Esophagus mucosa (tissue), 1 donor: ENCODE data around the gene NCAPD2. TPM values are rescaled to one million over a fixed set of nuclear protein-coding genes. Genes with fewer than 3 reads are reported as not detected.
"Not testable (repeated sequence)": the region's sequence is repeated elsewhere in the genome, so short reads cannot be mapped to it uniquely, and the experiment has no call there.

Source experiments
- ATAC-seq: fragments of 200-7000 bp; cut with Tn5 transposase; one replicate; pipeline ENCODE4 v1.9.1; 2020
- total RNA-seq: library from RNA; stranded (reverse); gene quantifications from one replicate; pipeline ENCODE4 v1.2.4, GENCODE V29; 2023
- donor health status: DM: yes; HTN: yes; CAD: no.

NCAPD2 gene
- total RNA-seq, 1 donor from 2014 or later = 37.4 TPM

- ATAC-seq = peak; percentile 27
These were observed 57.7 kb downstream of the NCAPD2 start for GRCh38 chr12:6551496-6552139.

- no peak for ATAC-seq
These were observed 58.2 kb downstream of the NCAPD2 start for GRCh38 chr12:6552140-6552551.

- ATAC-seq = no peak
These were observed 59.4 kb downstream of the NCAPD2 start for GRCh38 chr12:6553051-6553868.

- ATAC-seq = peak; percentile 25
These were observed 60.5 kb downstream of the NCAPD2 start for GRCh38 chr12:6554168-6555017.

GRCh38 chr12:6555018-6555691, 61.3 kb downstream of the NCAPD2 start:
- no peak for ATAC-seq

GRCh38 chr12:6556496-6556817, 62.6 kb downstream of the NCAPD2 start:
- not testable (repeated sequence) for ATAC-seq

GRCh38 chr12:6556857-6557256, 63.0 kb downstream of the NCAPD2 start:
- ATAC-seq = no peak

- ATAC-seq = peak; percentile 8
These were observed 64.3 kb downstream of the NCAPD2 start for GRCh38 chr12:6558014-6558760.

DNA sequence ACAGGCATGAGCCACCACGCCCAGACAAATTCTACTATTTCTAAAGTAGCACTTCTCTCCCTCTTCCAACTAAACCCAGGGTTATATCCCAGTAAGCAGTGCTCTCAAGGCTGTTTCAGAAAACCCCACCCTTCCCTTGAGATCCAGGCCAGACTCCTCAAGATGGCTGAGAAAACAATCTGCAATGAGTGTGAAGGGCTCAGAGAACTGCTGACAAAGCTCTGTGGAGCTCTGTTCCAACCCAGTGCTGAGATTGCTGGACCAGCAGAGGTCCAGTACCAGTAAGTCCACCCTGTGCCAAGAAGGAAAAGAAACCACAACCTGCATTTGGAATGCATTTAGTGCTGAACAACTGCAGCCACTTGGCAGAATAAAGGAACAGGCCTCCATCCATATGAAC, 65.6 kb downstream of the NCAPD2 start:
- no peak for ATAC-seq

DNA sequence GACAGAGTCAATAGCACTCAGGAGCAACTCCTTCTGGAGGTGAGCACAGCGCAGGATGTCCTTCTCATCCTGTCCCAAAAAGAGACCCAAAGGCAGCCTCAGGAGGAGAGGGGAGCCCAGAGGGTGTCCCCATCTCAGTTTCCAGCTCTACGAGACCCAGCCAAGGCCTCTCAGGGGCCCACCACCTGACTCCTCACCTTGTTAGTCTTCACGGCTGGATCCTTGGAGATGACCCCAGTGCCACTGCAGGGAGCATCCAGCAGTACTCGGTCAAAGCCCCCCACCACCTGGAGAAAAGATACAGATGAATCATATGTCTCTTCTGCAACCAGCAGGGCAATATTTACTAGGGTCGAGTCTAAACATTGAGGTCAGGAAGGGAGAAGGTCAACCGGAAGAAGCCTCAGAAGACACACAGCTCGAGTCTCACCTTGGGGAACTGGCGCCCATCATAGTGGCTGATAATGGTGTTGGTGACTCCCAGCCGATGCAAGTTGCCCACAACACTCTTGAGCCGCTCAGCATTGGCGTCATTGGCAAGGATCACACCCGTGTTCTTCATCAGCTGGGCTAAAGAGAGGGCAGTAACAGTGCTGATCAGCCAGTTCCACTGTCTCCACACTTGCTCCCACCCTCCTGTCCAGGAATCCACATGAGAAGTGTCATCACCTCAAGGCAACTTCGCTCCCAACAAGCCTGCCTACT, 66.8 kb downstream of the NCAPD2 start:
- no peak for ATAC-seq

DNA sequence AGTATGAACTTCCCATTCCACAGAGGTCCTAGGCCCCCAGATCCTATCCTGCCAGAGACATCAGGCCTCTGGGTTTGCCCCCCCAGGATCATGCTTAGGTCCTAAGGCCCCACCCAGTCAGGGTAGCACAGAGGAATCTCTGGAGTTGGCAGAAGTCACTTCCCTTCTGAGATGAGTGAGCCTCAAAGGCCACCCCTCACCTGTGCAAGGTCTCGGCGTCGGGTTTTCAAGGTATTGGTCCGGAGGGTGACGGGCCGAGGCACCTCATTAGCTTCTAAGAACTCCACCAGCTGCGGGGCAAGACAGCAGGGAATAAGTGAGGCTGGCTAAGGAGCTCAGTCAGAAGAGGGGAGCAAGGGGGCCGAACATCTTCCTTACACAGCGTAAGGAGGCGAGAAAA, 69.0 kb downstream of the NCAPD2 start:
- ATAC-seq = no peak

DNA sequence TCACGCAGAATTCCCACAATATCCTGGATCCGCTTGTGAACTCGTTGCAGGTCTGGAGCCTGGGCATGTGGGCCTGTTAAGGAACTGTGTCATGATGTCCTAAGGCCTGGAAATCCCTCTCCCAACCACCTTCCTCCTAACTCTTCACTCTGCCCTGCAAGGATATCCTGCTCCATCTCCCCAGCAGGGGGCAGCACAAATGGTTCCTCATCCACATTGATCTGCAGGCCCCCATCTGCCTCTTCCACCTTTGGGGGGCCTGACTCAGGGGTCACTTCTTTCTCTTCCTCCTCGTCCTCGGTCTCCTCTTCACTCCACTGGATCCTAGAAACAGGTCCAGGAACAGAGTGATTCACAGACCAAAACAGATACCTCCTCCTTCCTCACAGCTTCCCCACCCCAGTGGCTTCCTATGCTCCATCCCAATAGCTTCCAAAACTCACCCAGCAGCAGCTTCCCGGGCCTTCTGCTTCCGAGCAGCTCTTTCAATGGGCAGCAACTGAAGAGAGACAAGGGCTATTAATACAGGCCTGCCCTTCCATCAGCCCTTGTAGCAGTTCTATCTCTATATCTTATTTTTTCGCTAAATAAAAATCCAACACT, 69.6 kb downstream of the NCAPD2 start:
- ATAC-seq = peak; percentile 24

GRCh38 chr12:6567112-6567670, 73.3 kb downstream of the NCAPD2 start:
- peak; percentile 9 for ATAC-seq

GRCh38 chr12:6569312-6569711, 75.4 kb downstream of the NCAPD2 start:
- ATAC-seq = no peak

DNA sequence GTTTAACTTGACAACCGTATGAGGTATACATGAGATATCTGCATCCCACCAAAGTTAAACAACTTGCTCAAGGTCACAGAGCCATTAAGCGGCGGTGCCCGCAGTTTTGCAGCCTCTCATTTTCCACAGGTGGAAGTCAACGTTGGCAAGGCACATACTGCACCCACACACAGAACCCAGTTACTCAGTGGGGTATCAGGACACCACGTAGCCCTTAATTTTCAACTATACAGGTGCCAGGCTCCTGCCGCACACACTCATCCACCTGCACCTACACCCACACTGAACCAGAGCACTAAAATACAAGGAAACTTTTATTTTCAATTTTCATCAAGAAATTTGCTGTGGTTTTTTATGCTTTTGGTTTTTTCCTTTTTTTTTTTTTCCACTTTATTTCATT, 75.9 kb downstream of the NCAPD2 start:
- no peak for ATAC-seq

- ATAC-seq = no peak
These were observed 76.5 kb downstream of the NCAPD2 start for GRCh38 chr12:6570264-6570887.

DNA sequence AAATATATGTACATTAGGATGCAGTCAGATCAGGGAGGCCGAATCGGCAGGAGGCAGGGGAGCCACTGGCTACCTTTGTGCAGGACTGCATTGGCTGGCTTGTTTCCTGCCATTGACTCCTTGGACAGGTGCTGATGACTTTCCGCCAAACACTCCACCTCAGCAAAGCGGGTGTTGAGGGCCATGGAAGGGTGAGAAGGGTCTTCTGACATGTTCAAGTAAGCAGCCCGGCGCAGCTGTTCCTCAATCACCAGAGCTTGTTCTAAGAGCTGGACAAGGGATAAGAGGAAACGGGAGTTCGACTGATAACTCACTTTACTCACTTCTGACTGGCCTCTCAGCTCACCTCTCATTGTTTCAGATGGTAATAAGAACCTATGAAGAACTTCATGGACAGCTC, 79.1 kb downstream of the NCAPD2 start:
- no peak for ATAC-seq

GRCh38 chr12:6574576-6575295, 80.8 kb downstream of the NCAPD2 start:
- ATAC-seq = no peak

DNA sequence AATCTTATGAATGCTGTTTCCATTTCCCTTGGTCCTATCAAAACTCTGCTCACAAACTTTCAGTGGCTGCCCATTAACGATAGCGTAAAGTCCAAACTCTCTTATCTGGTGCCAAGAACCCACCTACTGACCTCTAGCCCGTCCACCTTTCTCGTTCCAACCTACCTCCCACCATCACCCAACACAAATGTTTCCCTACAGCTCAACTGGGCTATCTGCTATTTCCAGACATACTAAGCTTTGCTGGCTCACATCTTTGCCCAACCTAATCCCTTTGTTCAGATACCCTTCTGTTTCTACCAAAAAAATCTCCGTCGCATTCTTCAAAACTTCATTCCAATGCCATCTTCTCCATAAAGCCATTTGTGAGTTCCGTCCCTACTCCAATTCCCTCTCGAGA, 81.7 kb downstream of the NCAPD2 start:
- no peak for ATAC-seq
